Suprapubic skin (tissue), 4 donors: ENCODE results near the gene ATP6V1F.

Experiments used
- CTCF ChIP-seq, 2 donors: fragments of 200-600 bp in 1 of 2; fragments of 450-650 bp in 1 of 2; sonication (generic) in 1 of 2; IDR thresholded peaks; one replicate each; pipeline ENCODE4 v1.5.1; 2016 to 2019; ENCODE audit warnings: antibody characterized with exemption in 2 of 2, mild to moderate bottlenecking in 1 of 2, moderate library complexity in 1 of 2
- EP300 ChIP-seq: sonication (generic); formaldehyde crosslinking; IDR thresholded peaks from one replicate; pipeline ENCODE4 v1.6.1; 2017; ENCODE audit warnings: antibody characterized with exemption
- POLR2A ChIP-seq, 2 donors: fragments of 450-650 bp; IDR thresholded peaks; one replicate each; pipeline ENCODE4 v1.6.1; 2017; ENCODE audit warnings: antibody characterized with exemption in 2 of 2, mild to moderate bottlenecking in 2 of 2, moderate library complexity in 2 of 2
- POLR2AphosphoS5 ChIP-seq, 3 donors: sonication (generic); formaldehyde crosslinking; IDR thresholded peaks; one replicate each; pipeline ENCODE4 v1.6.1; 2017; ENCODE audit warnings: antibody characterized with exemption in 3 of 3

- TF ChIP-seq CTCF (IDR thresholded peaks at IDR 0.05) = no peak
- no peak for TF ChIP-seq POLR2AphosphoS5 (IDR thresholded peaks at IDR 0.05)
- TF ChIP-seq POLR2A (IDR thresholded peaks at IDR 0.05) = no peak
- TF ChIP-seq EP300 = no peak
These were observed 8.3 kb upstream of the ATP6V1F start for GRCh38 chr7:128854396-128854795.
